Duodenal mucosa (tissue), 2 donors: ENCODE data around the gene TMC5.

ENCODE experiments used
- H3K27ac ChIP-seq: one replicate; pipeline ENCODE4 v1.7.0; 2013; ENCODE audit warnings: low read depth, low read length
- H3K27me3 ChIP-seq, 2 donors: one replicate each; pipeline ENCODE4 v1.7.0; 2013; ENCODE audit warnings: low read length in 2 of 2, control low read depth in 1 of 2; ENCODE audit not compliant: insufficient read depth in 2 of 2, control insufficient read depth in 1 of 2
- H3K36me3 ChIP-seq, 2 donors: one replicate each; pipeline ENCODE4 v1.7.0; 2013; ENCODE audit warnings: low read length in 2 of 2, control low read depth in 1 of 2; ENCODE audit not compliant: insufficient read depth in 2 of 2, control insufficient read depth in 1 of 2
- H3K4me1 ChIP-seq, 2 donors: one replicate each; pipeline ENCODE4 v1.7.0; 2013; ENCODE audit warnings: low read length in 2 of 2, control low read depth in 1 of 2; ENCODE audit not compliant: insufficient read depth in 2 of 2, control insufficient read depth in 1 of 2
- H3K4me3 ChIP-seq, 2 donors: one replicate each; pipeline ENCODE4 v1.7.0; 2013; ENCODE audit warnings: low read length in 2 of 2, low read depth in 1 of 2
- H3K9ac ChIP-seq, 2 donors: one replicate each; pipeline ENCODE4 v1.7.0; 2013; ENCODE audit warnings: low read length in 2 of 2, low read depth in 1 of 2
- H3K9me3 ChIP-seq, 2 donors: one replicate each; pipeline ENCODE4 v1.7.0; 2013; ENCODE audit warnings: low read length in 2 of 2, control low read depth in 1 of 2; ENCODE audit not compliant: control insufficient read depth in 1 of 2

Gene TMC5

GRCh38 chr16:19523559-19524355 is 106.1 kb downstream of the TMC5 start, which contains the start of gene CCP110:
Gene CCP110 (plus strand): TSS chr16:19523942. CDS start chr16:19527882, 3,940 bp downstream.
- Histone ChIP-seq H3K4me1 (peaks cover 14 to 29% of the 10 kb centered on the region in 2 donors), H3K9me3 (no peaks in the 10 kb centered on the region), H3K36me3 (peaks cover 5 to 6% of the 10 kb centered on the region in 2 donors), H3K27me3 (no peaks in the 10 kb centered on the region), H3K9ac (peak within 1 kb of the TSS; percentile 66 to 83), H3K4me3 (peak within 1 kb of the TSS; percentile 81 to 96), H3K27ac (no peak within 1 kb of the TSS)

GRCh38 chr16:19524356-19524615 is 106.6 kb downstream of the TMC5 start:
- Histone ChIP-seq H3K4me1 (peaks cover 11 to 24% of the 10 kb centered on the region in 2 donors), H3K4me3 (peak overlapping the region; percentile 81 to 96), H3K9ac (peak overlapping the region; percentile 66 to 83), H3K36me3 (peaks cover 5 to 6% of the 10 kb centered on the region in 2 donors), H3K27me3 (no peaks in the 10 kb centered on the region), H3K9me3 (no peaks in the 10 kb centered on the region), H3K27ac (no peak overlapping the region)

- Histone ChIP-seq H3K4me1 (peaks cover 11 to 18% of the 10 kb centered on the region in 2 donors), H3K9me3 (no peaks in the 10 kb centered on the region), H3K4me3 (peak overlapping the region; percentile 81 to 96), H3K36me3 (peaks cover 5 to 6% of the 10 kb centered on the region in 2 donors), H3K27ac (no peak overlapping the region), H3K27me3 (no peaks in the 10 kb centered on the region), H3K9ac (peak overlapping the region; percentile 66 to 83)
Observed at GRCh38 chr16:19524616-19525384, 107.1 kb downstream of the TMC5 start.

- Histone ChIP-seq H3K36me3 (peaks cover 5 to 6% of the 10 kb centered on the region in 2 donors), H3K9ac (peak overlapping the region in 1 of 2 donors; percentile 66), H3K4me1 (peaks cover 11 to 14% of the 10 kb centered on the region in 2 donors), H3K27ac (no peak overlapping the region), H3K9me3 (no peaks in the 10 kb centered on the region), H3K27me3 (no peaks in the 10 kb centered on the region), H3K4me3 (peak overlapping the region; percentile 81 to 96)
Observed at GRCh38 chr16:19525385-19525723, 107.7 kb downstream of the TMC5 start.

- H3K4me3 ChIP-seq = no peak overlapping the region
- no peaks in the 10 kb centered on the region for H3K27me3 ChIP-seq
- peaks cover 5 to 8% of the 10 kb centered on the region in 2 donors for H3K36me3 ChIP-seq
- H3K9me3 ChIP-seq = no peaks in the 10 kb centered on the region
- H3K4me1 ChIP-seq = peaks cover 10 to 12% of the 10 kb centered on the region in 2 donors
- no peak overlapping the region for H3K9ac ChIP-seq
- H3K27ac ChIP-seq = no peak overlapping the region
Observed at GRCh38 chr16:19527161-19527560, 109.5 kb downstream of the TMC5 start.

- H3K36me3 ChIP-seq = peaks cover 9 to 16% of the 10 kb centered on the region in 2 donors
- H3K9ac ChIP-seq = no peak overlapping the region
- no peak overlapping the region for H3K4me3 ChIP-seq
- H3K4me1 ChIP-seq = peaks cover 5 to 7% of the 10 kb centered on the region in 2 donors
- H3K27ac ChIP-seq = no peak overlapping the region
- H3K27me3 ChIP-seq = no peaks in the 10 kb centered on the region
- no peaks in the 10 kb centered on the region for H3K9me3 ChIP-seq
Observed at GRCh38 chr16:19528666-19529065, 111.0 kb downstream of the TMC5 start.

GRCh38 chr16:19532601-19533000 is 114.9 kb downstream of the TMC5 start:
- H3K4me1 ChIP-seq = no peaks in the 10 kb centered on the region
- no peak overlapping the region for H3K9ac ChIP-seq
- H3K27me3 ChIP-seq = no peaks in the 10 kb centered on the region
- no peak overlapping the region for H3K4me3 ChIP-seq
- H3K36me3 ChIP-seq = peaks cover 25 to 40% of the 10 kb centered on the region in 2 donors
- no peak overlapping the region for H3K27ac ChIP-seq
- no peaks in the 10 kb centered on the region for H3K9me3 ChIP-seq

- no peak overlapping the region for H3K9ac ChIP-seq
- H3K4me1 ChIP-seq = peaks cover 4 to 7% of the 10 kb centered on the region in 2 donors
- no peaks in the 10 kb centered on the region for H3K9me3 ChIP-seq
- H3K27ac ChIP-seq = no peak overlapping the region
- peaks cover 20 to 51% of the 10 kb centered on the region in 2 donors for H3K36me3 ChIP-seq
- no peak overlapping the region for H3K4me3 ChIP-seq
- H3K27me3 ChIP-seq = no peaks in the 10 kb centered on the region
Observed at GRCh38 chr16:19540241-19540970, 122.7 kb downstream of the TMC5 start.

GRCh38 chr16:19542138-19542821 is 124.6 kb downstream of the TMC5 start:
- H3K4me1 ChIP-seq = peaks cover 4 to 7% of the 10 kb centered on the region in 2 donors
- no peaks in the 10 kb centered on the region for H3K27me3 ChIP-seq
- H3K9me3 ChIP-seq = no peaks in the 10 kb centered on the region
- H3K36me3 ChIP-seq = peaks cover 11 to 38% of the 10 kb centered on the region in 2 donors
- H3K9ac ChIP-seq = no peak overlapping the region
- H3K27ac ChIP-seq = no peak overlapping the region
- H3K4me3 ChIP-seq = no peak overlapping the region
